Measurements from ENCODE around the gene XRRA1. TPM values are rescaled to one million over a fixed set of nuclear protein-coding genes. Genes with fewer than 3 reads are reported as not detected.

Gene XRRA1
- total RNA-seq, 1 donor: 6.4 TPM

DNA sequence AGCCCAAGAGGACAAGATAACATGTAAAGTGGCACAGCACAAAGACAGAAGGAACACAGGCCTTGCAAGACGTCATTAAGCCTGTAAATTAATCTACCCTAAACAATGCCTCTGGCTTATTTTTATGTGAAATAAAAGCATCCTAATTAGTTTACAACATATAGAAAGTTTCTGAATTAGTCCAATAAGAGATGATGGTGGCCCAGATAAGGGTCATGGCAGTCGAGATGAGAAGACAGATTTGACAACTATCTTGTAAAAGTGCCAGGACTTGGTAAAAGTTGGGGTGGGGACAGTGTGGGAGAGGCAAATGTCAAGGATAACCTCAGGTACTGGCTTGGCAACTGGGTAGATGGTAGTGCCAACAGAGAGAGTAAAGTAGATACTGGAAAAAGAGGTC is 13.6 kb downstream of the XRRA1 start:
- Histone ChIP-seq H3K4me1 (ENCODE audit: insufficient read depth, low read length) (no peaks in the 10 kb centered on the region), H3K4me3 (ENCODE audit: low read length) (no peak overlapping the region), H3K27me3 (ENCODE audit: insufficient read depth, low read length) (no peaks in the 10 kb centered on the region), H3K9me3 (ENCODE audit: low read depth, low read length) (no peaks in the 10 kb centered on the region)

GRCh38 chr11:74933765-74934164 is 15.1 kb downstream of the XRRA1 start:
- no peaks in the 10 kb centered on the region for H3K27me3 ChIP-seq (ENCODE audit: insufficient read depth, low read length)
- H3K9me3 ChIP-seq (ENCODE audit: low read depth, low read length): no peaks in the 10 kb centered on the region
- no peaks in the 10 kb centered on the region for H3K4me1 ChIP-seq (ENCODE audit: insufficient read depth, low read length)
- no peak overlapping the region for H3K4me3 ChIP-seq (ENCODE audit: low read length)

DNA sequence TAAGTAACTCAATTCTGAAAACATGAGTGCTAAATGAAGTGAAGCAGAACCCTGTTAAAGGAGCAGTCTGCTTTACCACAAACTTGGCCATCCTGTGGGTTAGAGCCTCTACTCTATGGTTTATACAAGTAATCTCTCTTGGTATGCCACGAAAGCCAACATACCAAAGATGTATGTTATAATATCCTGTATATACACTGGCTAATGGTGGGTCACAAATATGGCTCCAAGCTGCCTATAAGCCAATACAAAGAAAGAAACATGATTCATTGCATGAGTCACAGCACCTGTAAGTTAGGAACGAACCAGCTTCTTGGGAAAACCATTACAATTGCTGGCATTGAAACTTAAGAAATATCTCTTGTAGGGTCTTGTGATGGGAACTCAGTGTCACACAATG is 16.1 kb downstream of the XRRA1 start:
- Histone ChIP-seq H3K9me3 (ENCODE audit: low read depth, low read length) (no peaks in the 10 kb centered on the region), H3K27me3 (ENCODE audit: insufficient read depth, low read length) (no peaks in the 10 kb centered on the region), H3K4me1 (ENCODE audit: insufficient read depth, low read length) (no peaks in the 10 kb centered on the region), H3K4me3 (ENCODE audit: low read length) (no peak overlapping the region)

- Histone ChIP-seq H3K4me3 (ENCODE audit: low read length) (no peak overlapping the region), H3K4me1 (ENCODE audit: insufficient read depth, low read length) (no peaks in the 10 kb centered on the region), H3K27me3 (ENCODE audit: insufficient read depth, low read length) (no peaks in the 10 kb centered on the region), H3K9me3 (ENCODE audit: low read depth, low read length) (no peaks in the 10 kb centered on the region)
These were observed 16.7 kb downstream of the XRRA1 start for GRCh38 chr11:74932169-74932568.

DNA sequence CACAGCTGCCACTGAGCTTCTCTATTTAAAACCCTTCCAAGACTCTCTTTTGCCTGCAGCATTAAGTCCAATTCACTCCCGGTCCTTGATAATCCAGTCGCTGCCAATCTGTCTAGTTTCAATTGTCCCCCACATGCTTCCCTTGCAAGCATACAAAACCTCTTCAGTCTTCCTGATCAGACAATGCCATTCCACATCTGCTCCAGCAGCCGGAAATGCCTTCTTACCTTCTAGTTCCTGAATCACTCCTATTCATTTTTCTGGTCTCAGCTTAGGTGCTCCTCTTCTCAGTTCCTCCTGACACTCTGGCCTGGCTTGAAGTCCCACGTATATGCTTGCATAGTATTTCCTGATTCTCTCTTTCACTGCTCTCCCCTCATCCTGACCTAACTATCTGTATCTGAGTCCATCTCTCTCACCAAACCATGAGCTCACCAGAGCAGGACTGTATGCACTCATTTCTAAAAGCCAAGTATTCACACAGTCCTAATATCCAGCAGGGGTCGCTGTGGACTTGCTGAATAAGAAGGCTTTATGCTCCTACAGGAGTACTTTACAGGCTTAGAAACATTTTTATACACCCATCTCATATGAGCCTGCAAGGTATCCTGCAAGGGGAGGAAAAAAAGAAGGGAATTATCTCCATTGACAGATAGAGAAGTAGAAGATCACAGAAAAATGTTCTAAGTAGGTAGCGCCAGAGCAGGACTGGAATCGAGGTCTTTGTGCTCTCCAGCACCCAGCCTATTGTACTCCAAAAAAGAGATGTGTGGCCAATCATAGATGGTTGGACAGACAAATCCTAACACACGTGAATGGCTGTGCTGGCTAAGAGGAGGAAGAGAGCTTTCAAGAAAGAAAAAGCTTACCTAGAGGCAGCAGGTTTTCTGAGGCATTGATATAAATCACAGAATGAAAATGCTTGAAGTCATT is 19.2 kb downstream of the XRRA1 start:
- no peaks in the 10 kb centered on the region for H3K9me3 ChIP-seq (ENCODE audit: low read depth, low read length)
- H3K4me3 ChIP-seq (ENCODE audit: low read length): no peak overlapping the region
- H3K4me1 ChIP-seq (ENCODE audit: insufficient read depth, low read length): no peaks in the 10 kb centered on the region
- H3K27me3 ChIP-seq (ENCODE audit: insufficient read depth, low read length): no peaks in the 10 kb centered on the region

DNA sequence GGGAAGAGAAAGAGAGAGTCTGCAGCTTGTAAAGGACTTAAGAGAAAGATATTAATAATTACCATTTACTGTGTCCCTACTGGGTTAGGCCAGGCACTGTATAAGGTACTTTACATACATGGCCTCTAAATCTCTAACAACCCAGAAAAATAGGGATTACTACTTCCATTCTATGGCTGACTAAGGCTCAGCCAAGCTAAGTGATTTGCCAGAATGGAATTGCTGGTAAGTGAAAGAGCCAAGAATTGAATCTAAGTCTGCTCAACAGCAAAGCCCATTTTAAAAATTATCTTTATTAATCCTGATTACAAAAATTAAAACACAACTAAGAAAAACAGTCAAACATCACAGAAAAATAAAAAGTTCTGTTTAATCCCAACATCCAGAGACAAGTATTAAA is 21.4 kb downstream of the XRRA1 start:
- Histone ChIP-seq H3K4me1 (ENCODE audit: insufficient read depth, low read length) (no peaks in the 10 kb centered on the region), H3K9me3 (ENCODE audit: low read depth, low read length) (no peaks in the 10 kb centered on the region), H3K27me3 (ENCODE audit: insufficient read depth, low read length) (no peaks in the 10 kb centered on the region), H3K4me3 (ENCODE audit: low read length) (no peak overlapping the region)

DNA sequence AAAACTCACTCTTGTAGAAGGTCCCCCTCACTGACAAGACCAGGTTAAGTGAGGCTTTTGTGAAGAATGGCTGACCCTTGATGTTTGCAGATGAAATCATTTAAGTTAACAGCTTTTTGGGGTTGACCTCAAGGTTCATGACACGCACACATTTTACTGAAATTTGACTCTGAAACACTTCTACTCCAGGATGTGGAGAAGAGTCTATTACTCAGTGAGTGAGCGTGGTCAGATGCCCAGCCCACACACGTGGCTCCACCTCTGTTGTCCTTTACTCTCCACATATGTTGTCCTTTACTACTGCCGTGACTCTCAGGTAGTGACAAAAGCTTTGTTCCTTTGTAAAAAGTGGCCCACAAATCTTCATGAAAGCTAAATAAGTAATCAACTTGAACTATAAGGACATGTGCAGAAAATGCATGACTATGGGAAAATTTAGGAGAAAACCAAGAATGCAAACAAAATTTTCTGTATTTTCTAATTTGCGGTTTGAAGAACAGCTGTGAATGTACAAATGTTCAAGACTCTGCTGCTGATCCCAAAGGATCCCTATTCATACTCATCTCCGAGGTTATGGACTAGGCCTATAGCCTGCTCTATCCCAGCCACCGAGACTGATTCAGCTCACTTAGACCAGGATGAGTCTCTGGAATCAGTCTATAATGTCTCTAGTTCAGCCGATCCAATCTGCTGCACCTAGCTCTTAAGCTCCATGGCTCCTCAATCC is 22.4 kb downstream of the XRRA1 start:
- Histone ChIP-seq H3K4me3 (ENCODE audit: low read length) (no peak overlapping the region), H3K27me3 (ENCODE audit: insufficient read depth, low read length) (no peaks in the 10 kb centered on the region), H3K9me3 (ENCODE audit: low read depth, low read length) (no peaks in the 10 kb centered on the region), H3K4me1 (ENCODE audit: insufficient read depth, low read length) (no peaks in the 10 kb centered on the region)

- Histone ChIP-seq H3K27me3 (ENCODE audit: insufficient read depth, low read length) (no peaks in the 10 kb centered on the region), H3K4me3 (ENCODE audit: low read length) (no peak overlapping the region), H3K4me1 (ENCODE audit: insufficient read depth, low read length) (no peaks in the 10 kb centered on the region), H3K9me3 (ENCODE audit: low read depth, low read length) (no peaks in the 10 kb centered on the region)
These were observed 23.6 kb downstream of the XRRA1 start for GRCh38 chr11:74925281-74925680.

DNA sequence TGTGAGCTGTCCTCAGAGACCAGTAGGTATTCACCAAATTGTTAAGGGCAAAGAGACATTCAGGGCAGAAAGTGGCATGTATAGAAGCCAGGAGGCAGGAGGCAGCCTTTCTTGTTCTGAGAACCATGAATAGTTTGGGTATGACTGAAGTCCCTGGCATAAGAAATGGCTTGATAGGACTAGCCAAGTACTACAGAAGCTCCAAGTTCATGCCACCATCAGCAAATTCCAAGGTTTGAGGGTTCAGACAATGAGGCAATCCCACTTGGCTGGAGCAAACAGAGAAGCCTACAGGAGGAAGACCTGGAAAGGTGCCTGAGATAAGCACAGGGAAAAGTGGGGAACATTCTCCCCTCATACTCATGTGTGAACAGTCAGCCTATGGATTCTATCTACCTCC is 25.8 kb downstream of the XRRA1 start:
- Histone ChIP-seq H3K4me3 (ENCODE audit: low read length) (no peak overlapping the region), H3K27me3 (ENCODE audit: insufficient read depth, low read length) (no peaks in the 10 kb centered on the region), H3K4me1 (ENCODE audit: insufficient read depth, low read length) (no peaks in the 10 kb centered on the region), H3K9me3 (ENCODE audit: low read depth, low read length) (no peaks in the 10 kb centered on the region)

DNA sequence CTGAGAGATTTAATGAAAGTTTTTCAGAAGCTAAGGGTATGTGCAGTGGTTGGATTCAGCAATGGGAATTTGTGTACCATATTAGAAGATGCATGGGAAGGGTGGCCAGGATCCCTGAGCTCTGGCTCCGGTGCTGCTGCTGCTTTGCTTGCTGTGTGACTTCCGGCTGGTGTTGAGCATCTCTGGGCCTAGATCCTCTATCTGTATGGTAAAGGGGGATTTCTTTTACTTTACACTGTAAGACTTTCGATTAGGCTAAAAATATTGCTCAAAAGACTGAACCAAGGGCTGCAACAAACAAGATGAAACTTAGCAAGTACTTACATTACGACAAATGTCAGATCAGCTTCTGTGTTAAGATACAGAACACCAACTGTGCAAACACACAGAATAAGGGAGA is 39.1 kb downstream of the XRRA1 start:
- H3K4me3 ChIP-seq (ENCODE audit: low read length): no peak overlapping the region
- no peaks in the 10 kb centered on the region for H3K4me1 ChIP-seq (ENCODE audit: insufficient read depth, low read length)
- no peaks in the 10 kb centered on the region for H3K9me3 ChIP-seq (ENCODE audit: low read depth, low read length)
- no peaks in the 10 kb centered on the region for H3K27me3 ChIP-seq (ENCODE audit: insufficient read depth, low read length)

DNA sequence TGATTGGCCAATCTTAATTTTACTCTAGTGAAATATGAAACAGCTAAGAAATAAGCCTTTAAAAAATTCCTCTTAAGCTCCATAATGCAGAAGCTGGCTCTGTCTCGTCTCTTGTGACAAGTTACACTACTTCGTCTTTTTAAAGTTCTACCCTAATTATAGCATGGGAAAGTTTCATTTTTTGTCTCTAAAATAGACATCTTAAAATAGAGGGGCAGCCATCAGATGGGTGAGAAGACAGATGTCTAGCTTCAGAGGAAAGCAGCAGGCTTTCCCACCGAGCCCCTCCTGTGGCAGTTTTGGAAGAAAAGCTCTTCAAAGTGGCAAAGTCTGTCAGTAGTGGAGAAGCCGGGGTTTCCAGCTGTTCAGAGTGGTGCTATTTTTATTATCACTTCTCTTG is 39.5 kb downstream of the XRRA1 start:
- Histone ChIP-seq H3K27me3 (ENCODE audit: insufficient read depth, low read length) (no peaks in the 10 kb centered on the region), H3K9me3 (ENCODE audit: low read depth, low read length) (no peaks in the 10 kb centered on the region), H3K4me3 (ENCODE audit: low read length) (no peak overlapping the region), H3K4me1 (ENCODE audit: insufficient read depth, low read length) (no peaks in the 10 kb centered on the region)

GRCh38 chr11:74905326-74905725 is 43.6 kb downstream of the XRRA1 start:
- H3K4me3 ChIP-seq (ENCODE audit: low read length): no peak overlapping the region
- H3K9me3 ChIP-seq (ENCODE audit: low read depth, low read length): peaks cover 12% of the 10 kb centered on the region
- H3K4me1 ChIP-seq (ENCODE audit: insufficient read depth, low read length): no peaks in the 10 kb centered on the region
- no peaks in the 10 kb centered on the region for H3K27me3 ChIP-seq (ENCODE audit: insufficient read depth, low read length)

GRCh38 chr11:74902342-74902741 is 46.5 kb downstream of the XRRA1 start:
- Histone ChIP-seq H3K4me3 (ENCODE audit: low read length) (no peak overlapping the region), H3K4me1 (ENCODE audit: insufficient read depth, low read length) (no peaks in the 10 kb centered on the region), H3K9me3 (ENCODE audit: low read depth, low read length) (peaks cover 25% of the 10 kb centered on the region), H3K27me3 (ENCODE audit: insufficient read depth, low read length) (no peaks in the 10 kb centered on the region)

DNA sequence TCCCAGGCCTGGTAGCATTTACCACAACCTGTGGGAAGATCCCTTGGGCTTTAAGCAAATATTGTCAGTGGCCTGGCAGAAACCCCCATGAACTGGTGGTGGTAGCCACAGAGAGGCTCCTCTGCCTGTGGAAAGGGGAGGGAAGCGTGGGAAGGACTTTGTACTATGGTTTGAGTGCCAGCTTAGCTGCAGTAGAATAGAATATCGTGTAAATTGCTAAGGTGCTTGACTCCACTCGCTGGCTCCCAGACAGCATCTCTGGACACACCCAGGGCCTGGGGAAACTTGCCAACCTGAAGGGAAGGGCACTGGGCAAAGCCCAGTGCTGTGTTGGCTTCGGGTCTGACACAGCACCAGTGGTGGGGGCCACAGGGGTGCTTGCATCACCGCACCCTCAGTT is 52.6 kb downstream of the XRRA1 start:
- no peaks in the 10 kb centered on the region for H3K4me1 ChIP-seq (ENCODE audit: insufficient read depth, low read length)
- H3K4me3 ChIP-seq (ENCODE audit: low read length): no peak overlapping the region
- peaks cover 31% of the 10 kb centered on the region for H3K9me3 ChIP-seq (ENCODE audit: low read depth, low read length)
- H3K27me3 ChIP-seq (ENCODE audit: insufficient read depth, low read length): no peaks in the 10 kb centered on the region

DNA sequence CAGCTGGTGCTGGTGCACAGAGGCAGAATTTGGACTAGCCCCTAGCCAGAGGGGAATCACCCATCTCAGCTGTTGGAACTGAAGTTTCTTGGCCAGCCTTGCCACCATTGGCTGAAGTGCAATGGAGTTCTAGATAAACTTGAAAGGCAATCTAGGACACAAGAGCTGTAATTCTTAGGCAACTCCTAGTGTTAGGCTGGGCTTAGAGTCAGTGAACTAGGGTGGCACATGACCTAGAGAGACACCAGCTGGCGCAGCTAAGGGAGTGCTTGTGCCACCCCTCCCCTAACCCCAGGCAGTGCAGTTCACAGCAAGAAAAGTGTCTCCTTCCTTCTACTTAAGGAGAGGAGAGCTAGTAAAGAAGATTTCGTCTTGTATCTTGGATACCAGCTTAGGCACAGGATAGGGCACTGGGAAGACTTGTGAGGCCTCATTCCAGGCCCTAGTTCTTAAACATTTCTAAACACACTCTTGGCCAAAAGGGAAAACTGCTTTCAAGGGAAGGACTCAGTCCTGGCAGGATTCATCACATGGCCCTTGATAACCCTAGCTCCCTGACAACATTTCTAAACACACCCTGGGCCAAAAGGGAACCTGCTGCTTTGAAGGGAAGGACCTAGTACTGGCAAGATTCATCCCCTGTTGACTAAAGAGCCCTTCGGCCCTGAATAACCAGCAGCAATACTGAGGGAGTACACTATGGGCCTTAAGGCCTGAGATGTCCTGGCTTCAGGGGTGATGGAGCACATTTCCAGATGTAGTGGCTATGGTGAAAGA is 53.4 kb downstream of the XRRA1 start:
- H3K9me3 ChIP-seq (ENCODE audit: low read depth, low read length): peaks cover 23% of the 10 kb centered on the region
- no peaks in the 10 kb centered on the region for H3K4me1 ChIP-seq (ENCODE audit: insufficient read depth, low read length)
- H3K27me3 ChIP-seq (ENCODE audit: insufficient read depth, low read length): no peaks in the 10 kb centered on the region

More for the DNA sequence above, 53.4 kb downstream of the XRRA1 start:
- no peak overlapping the region for H3K4me3 ChIP-seq (ENCODE audit: low read length)

All from mononuclear cell (primary cell).